Fibroblast of the conjunctiva (primary cell): ENCODE data around the gene CDH8.
"Not testable (repeated sequence)": the region's sequence is repeated elsewhere in the genome, so short reads cannot be mapped to it uniquely, and the experiment has no call there.

Experiments used
- DNase-seq: peaks from one replicate; pipeline ENCODE4 v3.0.0-alpha.2; 2010; ENCODE audit warnings: low read depth

CDH8 gene

GRCh38 chr16:61858988-61859387 is 177.2 kb downstream of the CDH8 start:
- no peak for DNase-seq

GRCh38 chr16:61842666-61843065 is 193.6 kb downstream of the CDH8 start:
- DNase-seq: no peak

GRCh38 chr16:61836804-61837393 is 199.3 kb downstream of the CDH8 start:
- DNase-seq: no peak

- DNase-seq: no peak
Measured at GRCh38 chr16:61834082-61834481, 202.2 kb downstream of the CDH8 start.

- DNase-seq: no peak
Measured at GRCh38 chr16:61831351-61831917, 204.8 kb downstream of the CDH8 start.

GRCh38 chr16:61829631-61830030 is 206.6 kb downstream of the CDH8 start:
- no peak for DNase-seq

- DNase-seq: no peak
Measured at GRCh38 chr16:61823326-61823725, 212.9 kb downstream of the CDH8 start.

- no peak for DNase-seq
Measured at GRCh38 chr16:61820820-61821219, 215.4 kb downstream of the CDH8 start.

GRCh38 chr16:61820398-61820797 is 215.8 kb downstream of the CDH8 start:
- no peak for DNase-seq

GRCh38 chr16:61818850-61819249 is 217.4 kb downstream of the CDH8 start:
- DNase-seq: no peak

GRCh38 chr16:61817583-61818278 is 218.5 kb downstream of the CDH8 start:
- DNase-seq: no peak

- no peak for DNase-seq
Measured at GRCh38 chr16:61814726-61815347, 221.4 kb downstream of the CDH8 start.

- no peak for DNase-seq
Measured at GRCh38 chr16:61813339-61813738, 222.9 kb downstream of the CDH8 start.

- no peak for DNase-seq
Measured at GRCh38 chr16:61812251-61812650, 224.0 kb downstream of the CDH8 start.

GRCh38 chr16:61807551-61807950 is 228.7 kb downstream of the CDH8 start:
- DNase-seq: no peak

- DNase-seq: not testable (repeated sequence)
Measured at GRCh38 chr16:61801217-61801616, 235.0 kb downstream of the CDH8 start.

GRCh38 chr16:61798741-61799140 is 237.5 kb downstream of the CDH8 start:
- DNase-seq: no peak

GRCh38 chr16:61797961-61798507 is 238.2 kb downstream of the CDH8 start:
- DNase-seq: no peak

GRCh38 chr16:61797296-61797795 is 238.9 kb downstream of the CDH8 start:
- no peak for DNase-seq

GRCh38 chr16:61792194-61792909 is 243.9 kb downstream of the CDH8 start:
- DNase-seq: peak; percentile 20

- no peak for DNase-seq
Measured at GRCh38 chr16:61791464-61791863, 244.8 kb downstream of the CDH8 start.

GRCh38 chr16:61781855-61782254 is 254.4 kb downstream of the CDH8 start:
- not testable (repeated sequence) for DNase-seq
